Fibroblast of lung (primary cell): ENCODE results near the gene SENP5. TPM values are rescaled to one million over a fixed set of nuclear protein-coding genes. Genes with fewer than 3 reads are reported as not detected.

ENCODE experiments used
- DNase-seq, 2 donors: peaks; one replicate each; pipeline versions ENCODE4 v3.0.0 to v3.0.0-alpha.2; 2010; ENCODE audit warnings: low read depth in 2 of 2
- H2AFZ ChIP-seq: 2 replicates; pipeline ENCODE4 v1.5.1; 2012; ENCODE audit warnings: low read length, control low read depth, inconsistent platforms
- H3K27ac ChIP-seq: 2 replicates; pipeline ENCODE4 v1.5.1; 2011; ENCODE audit warnings: low read length, control low read depth; ENCODE audit not compliant: insufficient read depth
- H3K27me3 ChIP-seq: 2 replicates; pipeline ENCODE4 v1.5.1; 2011; ENCODE audit warnings: mild to moderate bottlenecking, low read length; ENCODE audit not compliant: control insufficient read depth, insufficient read depth
- H3K36me3 ChIP-seq: 2 replicates; pipeline ENCODE4 v1.5.1; 2011; ENCODE audit warnings: low read length; ENCODE audit not compliant: control insufficient read depth, insufficient read depth
- H3K4me1 ChIP-seq: 2 replicates; pipeline ENCODE4 v1.5.1; 2011; ENCODE audit warnings: low read length; ENCODE audit not compliant: control insufficient read depth, insufficient read depth; ENCODE audit errors: extremely low read depth
- H3K4me2 ChIP-seq: 2 replicates; pipeline ENCODE4 v1.5.1; 2011; ENCODE audit warnings: low read length, control low read depth; ENCODE audit not compliant: insufficient read depth; ENCODE audit errors: extremely low read depth
- H3K4me3 ChIP-seq, 4 experiments: fragments of 200-600 bp in 1 of 4; sonication (generic) in 1 of 4; replicated peaks in 1 of 4; 2 replicates each; pipeline ENCODE4 v1.5.1; 2011 to 2016; ENCODE audit warnings: low read length in 4 of 4, low read depth in 3 of 4, mild to moderate bottlenecking in 3 of 4, control low read depth in 2 of 4, inconsistent platforms in 1 of 4, mixed read lengths in 1 of 4; ENCODE audit not compliant: insufficient read depth in 1 of 4; ENCODE audit errors: control extremely low read depth in 1 of 4
- H3K79me2 ChIP-seq: 2 replicates; pipeline ENCODE4 v1.5.1; 2012; ENCODE audit warnings: mild to moderate bottlenecking, low read length, inconsistent platforms; ENCODE audit not compliant: control insufficient read depth, insufficient read depth
- H3K9ac ChIP-seq: 2 replicates; pipeline ENCODE4 v1.5.1; 2011; ENCODE audit warnings: mild to moderate bottlenecking, low read length, control low read depth; ENCODE audit not compliant: insufficient read depth
- H3K9me3 ChIP-seq: 2 replicates; pipeline ENCODE4 v1.5.1; 2012; ENCODE audit warnings: low read depth, low read length; ENCODE audit not compliant: control insufficient read depth, insufficient read depth
- H4K20me1 ChIP-seq: 2 replicates; pipeline ENCODE4 v1.5.1; 2011; ENCODE audit warnings: low read length; ENCODE audit not compliant: control insufficient read depth, insufficient read depth; ENCODE audit errors: extremely low read depth
- CTCF ChIP-seq, 2 donors: IDR thresholded peaks in 1 of 2; conservative IDR thresholded peaks in 1 of 2; 1 replicate in 1 of 2; 2 replicates in 1 of 2; pipeline ENCODE4 v1.5.1; 2011 to 2012; ENCODE audit warnings: low read length in 2 of 2, control low read depth in 1 of 2, inconsistent platforms in 1 of 2, low read depth in 1 of 2, mild to moderate bottlenecking in 1 of 2
- EZH2 ChIP-seq: IDR thresholded peaks from 2 replicates; pipeline ENCODE4 v1.5.1; 2012; ENCODE audit warnings: low read length, control low read depth, mild to moderate bottlenecking; ENCODE audit errors: missing control alignments
- polyA plus RNA-seq, 2 donors: library from polyadenylated mRNA; depleted of rRNA in 1 of 2; stranded (reverse) in 1 of 2; unstranded in 1 of 2; fragments of >200 nt; gene quantifications; 2 replicates each; pipeline ENCODE4 v1.2.1, GENCODE V29; 2011 to 2012; ENCODE audit warnings: missing spikeins in 1 of 2
- total RNA-seq: library from RNA; depleted of rRNA; stranded (reverse); fragments of >200 nt; gene quantifications from 2 replicates; pipeline ENCODE4 v1.2.1, GENCODE V29; 2014

The SENP5 gene
- total and polyA plus RNA-seq, 2 donors (not counting 1 experiment from before 2014, with no cell fraction given) = 18.6 to 43.8 TPM

- TF ChIP-seq EZH2 = no peak
- no peak for TF ChIP-seq CTCF (conservative IDR thresholded peaks at IDR 0.05 in 1 of 2, IDR thresholded peaks at IDR 0.05 in 1 of 2; ENCODE audit: low read depth in 1 of 2, low read length in 2 of 2)
- Histone ChIP-seq H3K4me3 (no peak overlapping the region), H3K4me2 (no peak overlapping the region), H3K4me1 (no peaks in the 10 kb centered on the region), H3K27ac (no peak overlapping the region), H3K9ac (no peak overlapping the region), H3K36me3 (peaks cover 2% of the 10 kb centered on the region), H4K20me1 (no peaks in the 10 kb centered on the region), H3K27me3 (no peaks in the 10 kb centered on the region), H3K9me3 (no peaks in the 10 kb centered on the region), H3K79me2 (no peaks in the 10 kb centered on the region), H2AFZ (no peak overlapping the region)
- DNase-seq = no peak
Measured at GRCh38 chr3:196916995-196917394, 49.3 kb downstream of the SENP5 start.

GRCh38 chr3:196918968-196919367, 51.2 kb downstream of the SENP5 start:
- Histone ChIP-seq H3K9ac (no peak overlapping the region), H2AFZ (no peak overlapping the region), H3K36me3 (peaks cover 2% of the 10 kb centered on the region), H4K20me1 (no peaks in the 10 kb centered on the region), H3K4me1 (no peaks in the 10 kb centered on the region), H3K9me3 (no peaks in the 10 kb centered on the region), H3K27me3 (no peaks in the 10 kb centered on the region), H3K4me3 (no peak overlapping the region), H3K79me2 (no peaks in the 10 kb centered on the region), H3K4me2 (no peak overlapping the region), H3K27ac (no peak overlapping the region)
- no peak for DNase-seq
- TF ChIP-seq CTCF (conservative IDR thresholded peaks at IDR 0.05 in 1 of 2, IDR thresholded peaks at IDR 0.05 in 1 of 2; ENCODE audit: low read depth in 1 of 2, low read length in 2 of 2) (no peak), EZH2 (no peak)

DNA sequence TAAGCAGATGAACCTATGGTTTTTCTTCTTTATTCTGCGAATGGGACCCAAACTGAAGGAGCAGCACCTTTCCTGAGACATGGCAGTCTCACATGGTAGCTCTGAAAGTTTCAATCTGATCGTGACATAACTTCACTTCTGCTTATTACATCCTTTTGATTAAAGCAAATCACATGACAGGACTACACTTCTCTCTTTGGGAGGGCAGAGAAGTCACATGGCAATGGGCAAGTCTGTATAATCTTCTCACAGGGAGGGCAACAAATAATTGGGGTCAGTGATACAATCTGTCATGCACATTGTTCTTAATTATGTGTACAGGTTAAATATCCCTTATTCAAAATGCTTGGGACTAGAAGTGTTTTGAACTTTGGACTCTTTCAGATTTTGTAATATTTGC, 53.0 kb downstream of the SENP5 start:
- Histone ChIP-seq H3K27me3 (no peaks in the 10 kb centered on the region), H3K36me3 (no peaks in the 10 kb centered on the region), H3K9ac (no peak overlapping the region), H2AFZ (no peak overlapping the region), H4K20me1 (no peaks in the 10 kb centered on the region), H3K4me1 (no peaks in the 10 kb centered on the region), H3K4me3 (no peak overlapping the region), H3K27ac (no peak overlapping the region), H3K79me2 (no peaks in the 10 kb centered on the region), H3K9me3 (no peaks in the 10 kb centered on the region), H3K4me2 (no peak overlapping the region)
- no peak for DNase-seq
- TF ChIP-seq EZH2 (no peak), CTCF (conservative IDR thresholded peaks at IDR 0.05 in 1 of 2, IDR thresholded peaks at IDR 0.05 in 1 of 2; ENCODE audit: low read depth in 1 of 2, low read length in 2 of 2) (no peak)
